K562 (cell line): ENCODE data around the gene SRCIN1.

Experiments used
- JUN ChIP-seq, 2 experiments: sonication (generic) in 1 of 2; formaldehyde crosslinking in 1 of 2; IDR thresholded peaks; 2 replicates each; pipeline versions ENCODE4 v1.6.1 to v1.8.0; 2012 to 2022; ENCODE audit warnings: borderline replicate concordance in 2 of 2, mild to moderate bottlenecking in 2 of 2, improper control_type of control experiment in 1 of 2, low read depth in 1 of 2, low read length in 1 of 2, missing genetic modification reagents in 1 of 2
- POLR2AphosphoS5 ChIP-seq: IDR thresholded peaks from 2 replicates; pipeline ENCODE4 v1.6.1; 2011; ENCODE audit warnings: mild to moderate bottlenecking, low read depth, low read length, moderate library complexity; ENCODE audit not compliant: control insufficient read depth, insufficient read depth
- RBM39 ChIP-seq: fragments of 200-400 bp; formaldehyde crosslinking; optimal IDR thresholded peaks from 2 replicates; pipeline ENCODE3; 2018; ENCODE audit warnings: low read depth, low read length
- RFX5 ChIP-seq: IDR thresholded peaks from 2 replicates; pipeline ENCODE4 v1.6.1; 2011; ENCODE audit warnings: low read depth, mild to moderate bottlenecking, improper control_type of control experiment, low read length
- RUNX1 ChIP-seq: sonication (generic); IDR thresholded peaks from 2 replicates; pipeline ENCODE4 v1.6.1; 2016; ENCODE audit warnings: antibody characterized with exemption, low read depth
- ZNF3 ChIP-seq: fragments of 250-450 bp; sonication (Bioruptor Pico); IDR thresholded peaks from 2 replicates; pipeline ENCODE4 v1.5.0; 2021; ENCODE audit warnings: mild to moderate bottlenecking, moderate library complexity
- ZNF408 ChIP-seq: fragments of 250-450 bp; sonication (Bioruptor Pico); IDR thresholded peaks from 2 replicates; pipeline ENCODE4 v1.4.0; 2020; ENCODE audit warnings: low read depth, mild to moderate bottlenecking, moderate library complexity
- TF ChIP-seq, protein P1 (sequence below), 3 experiments: IDR thresholded peaks in 2 of 3; conservative IDR thresholded peaks in 1 of 3; 2 replicates each; pipeline ENCODE4 v1.5.1; 2011 to 2012; ENCODE audit warnings: low read length in 3 of 3, mild to moderate bottlenecking in 3 of 3, control low read depth in 2 of 3, improper control_type of control experiment in 1 of 3, inconsistent platforms in 1 of 3, low read depth in 1 of 3, mixed read lengths in 1 of 3, moderate library complexity in 1 of 3; ENCODE audit not compliant: insufficient read depth in 2 of 3
- TF ChIP-seq, protein P2 (sequence below): sonication (generic); formaldehyde crosslinking; IDR thresholded peaks from 2 replicates; pipeline ENCODE4 v1.8.0; 2023; ENCODE audit warnings: mild to moderate bottlenecking, missing genetic modification reagents
- TF ChIP-seq, protein P3 (sequence below): fragments of 250-450 bp; sonication (Bioruptor Pico); IDR thresholded peaks from 2 replicates; pipeline ENCODE4 v1.5.0; 2020; ENCODE audit warnings: mild to moderate bottlenecking, borderline replicate concordance

DNA sequence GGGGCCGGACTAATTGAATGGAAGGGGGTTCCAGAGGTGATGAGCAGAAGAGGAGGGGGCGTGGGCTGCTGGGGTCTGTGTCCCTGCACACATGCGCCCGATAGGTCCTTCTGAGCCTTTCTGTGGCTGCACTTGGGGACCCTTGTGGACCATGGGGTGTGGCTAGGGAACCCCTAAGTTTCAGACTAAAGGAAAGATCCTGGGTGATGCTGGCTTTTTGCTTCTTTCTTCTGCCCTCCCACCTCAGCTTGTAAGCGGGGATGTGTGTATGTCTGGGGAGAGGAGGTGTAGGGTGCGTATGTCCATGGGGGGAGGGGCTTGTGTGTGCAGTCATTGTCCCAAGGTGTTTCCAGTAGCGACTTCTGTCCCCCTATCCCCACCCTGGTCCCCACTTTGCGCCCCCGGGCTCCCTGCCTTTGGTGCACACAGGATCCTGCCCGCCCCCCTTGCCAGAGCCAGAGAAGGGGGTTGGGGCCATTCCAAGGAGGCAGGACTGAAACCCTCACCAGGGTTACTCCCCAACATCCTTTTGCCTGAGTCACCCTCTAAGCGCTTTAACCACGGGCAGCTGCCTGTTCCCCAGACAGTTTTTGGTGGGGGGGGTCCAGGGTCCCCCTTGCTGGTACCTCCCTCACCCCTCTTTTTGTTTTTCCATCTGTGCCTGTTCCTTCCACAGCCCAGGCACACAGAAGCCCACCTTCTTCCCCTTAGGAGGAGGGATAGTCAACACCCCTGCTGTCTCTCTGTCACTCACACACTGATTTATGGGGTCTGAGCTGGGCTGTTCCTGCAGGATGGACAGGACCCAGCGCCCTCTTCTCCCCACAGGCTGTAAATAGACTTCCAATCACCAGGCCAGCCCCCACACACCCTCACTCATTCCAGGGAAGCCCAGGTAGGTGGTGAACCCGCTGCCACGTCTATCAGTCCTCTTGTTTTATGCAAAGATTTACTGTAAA, 94.3 kb downstream of the SRCIN1 start:
- TF ChIP-seq JUN (IDR thresholded peaks at IDR 0.05; ENCODE audit: borderline replicate concordance, low read depth, low read length), result no peak
- no peak for TF ChIP-seq JUN (CRISPR knock-in tag; IDR thresholded peaks at IDR 0.05; ENCODE audit: borderline replicate concordance)
- no peak for TF ChIP-seq RUNX1
- TF ChIP-seq, protein P1, sequence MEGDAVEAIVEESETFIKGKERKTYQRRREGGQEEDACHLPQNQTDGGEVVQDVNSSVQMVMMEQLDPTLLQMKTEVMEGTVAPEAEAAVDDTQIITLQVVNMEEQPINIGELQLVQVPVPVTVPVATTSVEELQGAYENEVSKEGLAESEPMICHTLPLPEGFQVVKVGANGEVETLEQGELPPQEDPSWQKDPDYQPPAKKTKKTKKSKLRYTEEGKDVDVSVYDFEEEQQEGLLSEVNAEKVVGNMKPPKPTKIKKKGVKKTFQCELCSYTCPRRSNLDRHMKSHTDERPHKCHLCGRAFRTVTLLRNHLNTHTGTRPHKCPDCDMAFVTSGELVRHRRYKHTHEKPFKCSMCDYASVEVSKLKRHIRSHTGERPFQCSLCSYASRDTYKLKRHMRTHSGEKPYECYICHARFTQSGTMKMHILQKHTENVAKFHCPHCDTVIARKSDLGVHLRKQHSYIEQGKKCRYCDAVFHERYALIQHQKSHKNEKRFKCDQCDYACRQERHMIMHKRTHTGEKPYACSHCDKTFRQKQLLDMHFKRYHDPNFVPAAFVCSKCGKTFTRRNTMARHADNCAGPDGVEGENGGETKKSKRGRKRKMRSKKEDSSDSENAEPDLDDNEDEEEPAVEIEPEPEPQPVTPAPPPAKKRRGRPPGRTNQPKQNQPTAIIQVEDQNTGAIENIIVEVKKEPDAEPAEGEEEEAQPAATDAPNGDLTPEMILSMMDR (IDR thresholded peaks at IDR 0.05 in 2 of 3, conservative IDR thresholded peaks at IDR 0.05 in 1 of 3; ENCODE audit: insufficient read depth in 2 of 3, low read depth in 1 of 3, low read length in 3 of 3), result no peak
- TF ChIP-seq RBM39, result no peak
- TF ChIP-seq ZNF3 (CRISPR knock-in tag), result no peak
- TF ChIP-seq RFX5, result no peak
- TF ChIP-seq, protein P2, sequence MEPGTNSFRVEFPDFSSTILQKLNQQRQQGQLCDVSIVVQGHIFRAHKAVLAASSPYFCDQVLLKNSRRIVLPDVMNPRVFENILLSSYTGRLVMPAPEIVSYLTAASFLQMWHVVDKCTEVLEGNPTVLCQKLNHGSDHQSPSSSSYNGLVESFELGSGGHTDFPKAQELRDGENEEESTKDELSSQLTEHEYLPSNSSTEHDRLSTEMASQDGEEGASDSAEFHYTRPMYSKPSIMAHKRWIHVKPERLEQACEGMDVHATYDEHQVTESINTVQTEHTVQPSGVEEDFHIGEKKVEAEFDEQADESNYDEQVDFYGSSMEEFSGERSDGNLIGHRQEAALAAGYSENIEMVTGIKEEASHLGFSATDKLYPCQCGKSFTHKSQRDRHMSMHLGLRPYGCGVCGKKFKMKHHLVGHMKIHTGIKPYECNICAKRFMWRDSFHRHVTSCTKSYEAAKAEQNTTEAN (CRISPR knock-in tag), result no peak
- no peak for TF ChIP-seq ZNF408 (CRISPR knock-in tag)
- TF ChIP-seq, protein P3, sequence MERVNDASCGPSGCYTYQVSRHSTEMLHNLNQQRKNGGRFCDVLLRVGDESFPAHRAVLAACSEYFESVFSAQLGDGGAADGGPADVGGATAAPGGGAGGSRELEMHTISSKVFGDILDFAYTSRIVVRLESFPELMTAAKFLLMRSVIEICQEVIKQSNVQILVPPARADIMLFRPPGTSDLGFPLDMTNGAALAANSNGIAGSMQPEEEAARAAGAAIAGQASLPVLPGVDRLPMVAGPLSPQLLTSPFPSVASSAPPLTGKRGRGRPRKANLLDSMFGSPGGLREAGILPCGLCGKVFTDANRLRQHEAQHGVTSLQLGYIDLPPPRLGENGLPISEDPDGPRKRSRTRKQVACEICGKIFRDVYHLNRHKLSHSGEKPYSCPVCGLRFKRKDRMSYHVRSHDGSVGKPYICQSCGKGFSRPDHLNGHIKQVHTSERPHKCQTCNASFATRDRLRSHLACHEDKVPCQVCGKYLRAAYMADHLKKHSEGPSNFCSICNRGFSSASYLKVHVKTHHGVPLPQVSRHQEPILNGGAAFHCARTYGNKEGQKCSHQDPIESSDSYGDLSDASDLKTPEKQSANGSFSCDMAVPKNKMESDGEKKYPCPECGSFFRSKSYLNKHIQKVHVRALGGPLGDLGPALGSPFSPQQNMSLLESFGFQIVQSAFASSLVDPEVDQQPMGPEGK (CRISPR knock-in tag), result no peak
- no peak for TF ChIP-seq POLR2AphosphoS5
